H1 (cell line): ENCODE results near the gene MCL1. TPM values are rescaled to one million over a fixed set of nuclear protein-coding genes. Genes with fewer than 3 reads are reported as not detected.

Experiments used
- CTCF ChIA-PET: fragments of 300-600 bp; sonication (Branson Sonifier 250); formaldehyde crosslinking; loops from one replicate; lab custom pipeline; 2021; ENCODE audit not compliant: partially characterized antibody; lab: Charles Lee
- POLR2A ChIA-PET: fragments of 300-600 bp; sonication (Branson Sonifier 250); formaldehyde crosslinking; loops from one replicate; lab custom pipeline; 2021; ENCODE audit warnings: inconsistent platforms; ENCODE audit not compliant: partially characterized antibody; lab: Charles Lee
- DNase-seq, 2 experiments: peaks; one replicate each; pipeline versions ENCODE4 v3.0.0 to v3.0.0-alpha.2; 2010 to 2022; ENCODE audit warnings: low spot score in 2 of 2, low read depth in 1 of 2, mixed read lengths in 1 of 2
- FAIRE-seq: peaks from 2 replicates; lab custom pipeline; 2011; peaks lifted over from hg19 to GRCh38; lab: Jason Lieb, UNC
- H2AFZ ChIP-seq: 2 replicates; pipeline ENCODE4 v1.8.1; 2012; ENCODE audit warnings: low read length, inconsistent platforms
- H2AK5ac ChIP-seq: 2 replicates; pipeline ENCODE4 v1.6.1; 2013; ENCODE audit warnings: low read depth, low read length
- H2BK120ac ChIP-seq: replicated peaks from 2 replicates; pipeline ENCODE3; 2013; ENCODE audit warnings: low read depth, low read length, inconsistent platforms
- H2BK12ac ChIP-seq: 2 replicates; pipeline ENCODE4 v1.6.1; 2013; ENCODE audit warnings: low read depth, low read length
- H2BK15ac ChIP-seq: 2 replicates; pipeline ENCODE4 v1.6.1; 2013; ENCODE audit warnings: low read length
- H2BK20ac ChIP-seq: 2 replicates; pipeline ENCODE4 v1.6.1; 2013; ENCODE audit warnings: low read length
- H2BK5ac ChIP-seq: 2 replicates; pipeline ENCODE4 v1.6.1; 2013; ENCODE audit warnings: low read depth, low read length
- H3K14ac ChIP-seq: 2 replicates; pipeline ENCODE4 v1.6.1; 2013; ENCODE audit warnings: inconsistent platforms; ENCODE audit not compliant: insufficient read length
- H3K18ac ChIP-seq: 2 replicates; pipeline ENCODE4 v1.6.1; 2013; ENCODE audit warnings: low read length; ENCODE audit errors: extremely low read depth
- H3K23ac ChIP-seq: 2 replicates; pipeline ENCODE4 v1.6.1; 2013; ENCODE audit warnings: inconsistent platforms; ENCODE audit not compliant: insufficient read length
- H3K23me2 ChIP-seq: 2 replicates; pipeline ENCODE4 v1.6.1; 2013; ENCODE audit warnings: low read depth, low read length
- H3K27ac ChIP-seq: 2 replicates; pipeline ENCODE4 v1.6.1; 2011; ENCODE audit warnings: low read depth, low read length, inconsistent platforms
- H3K27me3 ChIP-seq, 4 experiments: replicated peaks in 1 of 4; 1 replicate in 1 of 4; 2 replicates in 3 of 4; pipeline versions ENCODE4 v1.6.1 to v1.8.1; 2011 to 2013; ENCODE audit warnings: low read length in 3 of 4, mild to moderate bottlenecking in 3 of 4, inconsistent platforms in 2 of 4, mixed read lengths in 2 of 4, moderate library complexity in 1 of 4; ENCODE audit not compliant: control insufficient read depth in 3 of 4, insufficient read depth in 3 of 4; ENCODE audit errors: extremely low read depth in 1 of 4
- H3K36me3 ChIP-seq, 4 experiments: 2 replicates each; pipeline versions ENCODE4 v1.6.1 to v1.8.1; 2011 to 2013; ENCODE audit warnings: mild to moderate bottlenecking in 4 of 4, low read length in 3 of 4, moderate library complexity in 2 of 4, control low read depth in 1 of 4, inconsistent platforms in 1 of 4; ENCODE audit not compliant: insufficient read depth in 4 of 4, control insufficient read depth in 2 of 4
- H3K4ac ChIP-seq: replicated peaks from 2 replicates; pipeline ENCODE3; 2013; ENCODE audit warnings: low read length, low read depth, mixed read lengths, inconsistent platforms; ENCODE audit not compliant: insufficient read length
- H3K4me1 ChIP-seq, 4 experiments: replicated peaks in 1 of 4; 1 replicate in 1 of 4; 2 replicates in 3 of 4; pipeline versions ENCODE4 v1.6.1 to v1.8.1; 2011 to 2013; ENCODE audit warnings: low read length in 3 of 4, inconsistent platforms in 2 of 4, mixed read lengths in 1 of 4; ENCODE audit not compliant: insufficient read depth in 4 of 4, control insufficient read depth in 3 of 4
- H3K4me2 ChIP-seq, 2 experiments: 2 replicates each; pipeline versions ENCODE4 v1.6.1 to v1.8.1; 2011 to 2013; ENCODE audit warnings: low read depth in 2 of 2, low read length in 2 of 2, control low read depth in 1 of 2, inconsistent platforms in 1 of 2, mild to moderate bottlenecking in 1 of 2; ENCODE audit not compliant: insufficient read depth in 1 of 2
- H3K4me3 ChIP-seq, 4 experiments: fragments of 200-600, 300-600 bp in 1 of 4; sonication (generic), shearing (Covaris generic), sonication (Bioruptor Twin) in 1 of 4; 2 replicates each; pipeline versions ENCODE4 v1.5.1 to v1.8.1; 2011 to 2016; ENCODE audit warnings: low read length in 4 of 4, low read depth in 3 of 4, control low read depth in 2 of 4, inconsistent platforms in 2 of 4, mild to moderate bottlenecking in 2 of 4, mixed read lengths in 1 of 4, moderate library complexity in 1 of 4; ENCODE audit not compliant: insufficient read depth in 2 of 4; ENCODE audit errors: extremely low read depth in 1 of 4
- H3K56ac ChIP-seq: replicated peaks from 2 replicates; pipeline ENCODE3; 2013; ENCODE audit warnings: low read depth, mild to moderate bottlenecking, mixed read lengths, low read length, inconsistent platforms; ENCODE audit not compliant: insufficient read length
- H3K79me1 ChIP-seq: 2 replicates; pipeline ENCODE4 v1.6.1; 2013; ENCODE audit warnings: low read depth, low read length, control low read depth
- H3K79me2 ChIP-seq, 2 experiments: 2 replicates each; pipeline versions ENCODE4 v1.6.1 to v1.8.1; 2012 to 2013; ENCODE audit warnings: low read length in 2 of 2, mild to moderate bottlenecking in 2 of 2, inconsistent platforms in 1 of 2; ENCODE audit not compliant: insufficient read depth in 2 of 2, control insufficient read depth in 1 of 2
- H3K9ac ChIP-seq, 4 experiments: replicated peaks in 1 of 4; 1 replicate in 1 of 4; 2 replicates in 3 of 4; pipeline versions ENCODE4 v1.6.1 to v1.8.1; 2011 to 2013; ENCODE audit warnings: low read depth in 3 of 4, low read length in 3 of 4, control low read depth in 2 of 4, mild to moderate bottlenecking in 2 of 4, moderate library complexity in 2 of 4, inconsistent platforms in 1 of 4; ENCODE audit errors: extremely low read depth in 1 of 4
- H3K9me3 ChIP-seq, 2 experiments: 2 replicates each; pipeline versions ENCODE4 v1.6.1 to v1.8.1; 2012 to 2013; ENCODE audit warnings: mild to moderate bottlenecking in 2 of 2, moderate library complexity in 2 of 2, control low read depth in 1 of 2, inconsistent platforms in 1 of 2, low read depth in 1 of 2, low read length in 1 of 2, mixed read lengths in 1 of 2; ENCODE audit not compliant: insufficient read depth in 2 of 2
- H4K20me1 ChIP-seq, 2 experiments: replicated peaks in 1 of 2; 2 replicates each; pipeline versions ENCODE3 to v1.8.1; 2011 to 2013; ENCODE audit warnings: inconsistent platforms in 2 of 2, low read length in 2 of 2, mild to moderate bottlenecking in 1 of 2; ENCODE audit not compliant: insufficient read depth in 2 of 2, control insufficient read depth in 1 of 2
- H4K5ac ChIP-seq: 2 replicates; pipeline ENCODE4 v1.6.1; 2013; ENCODE audit warnings: low read length, low read depth, mixed read lengths, inconsistent platforms; ENCODE audit not compliant: insufficient read length
- H4K8ac ChIP-seq: 2 replicates; pipeline ENCODE4 v1.8.0; 2013; ENCODE audit warnings: mild to moderate bottlenecking, moderate library complexity, low read length, inconsistent platforms; ENCODE audit not compliant: insufficient read depth; ENCODE audit errors: extremely low read depth
- H4K91ac ChIP-seq: replicated peaks from 2 replicates; pipeline ENCODE3; 2013; ENCODE audit warnings: low read length, mixed read lengths, inconsistent platforms; ENCODE audit not compliant: insufficient read length
- BACH1 ChIP-seq: IDR thresholded peaks from 2 replicates; pipeline ENCODE4 v1.6.1; 2012; ENCODE audit warnings: low read length, improper control_type of control experiment
- BCL11A ChIP-seq, 2 experiments: IDR thresholded peaks; one replicate each; pipeline ENCODE4 v1.6.1; 2011; ENCODE audit warnings: low read depth in 2 of 2, low read length in 2 of 2, mild to moderate bottlenecking in 2 of 2
- BRCA1 ChIP-seq: IDR thresholded peaks from 2 replicates; pipeline ENCODE4 v1.6.1; 2012; ENCODE audit warnings: low read depth, low read length, improper control_type of control experiment
- CEBPB ChIP-seq: IDR thresholded peaks from 2 replicates; pipeline ENCODE4 v1.6.1; 2012; ENCODE audit warnings: low read depth, low read length
- CHD1 ChIP-seq: IDR thresholded peaks from 2 replicates; pipeline ENCODE4 v1.6.1; 2012; ENCODE audit warnings: low read depth, low read length, improper control_type of control experiment
- CHD2 ChIP-seq: IDR thresholded peaks from 2 replicates; pipeline ENCODE4 v1.6.1; 2012; ENCODE audit warnings: low read length, improper control_type of control experiment
- FOSL1 ChIP-seq: IDR thresholded peaks from 2 replicates; pipeline ENCODE4 v1.6.1; 2011; ENCODE audit warnings: mild to moderate bottlenecking, low read depth, low read length, moderate library complexity; ENCODE audit not compliant: insufficient read depth
- SAP30 ChIP-seq: fragments of 300-600 bp; sonication (generic); IDR thresholded peaks from 2 replicates; pipeline ENCODE4 v1.7.1; 2012; ENCODE audit warnings: low read length, moderate library complexity, mild to moderate bottlenecking, inconsistent platforms; ENCODE audit not compliant: insufficient read depth, insufficient replicate concordance
- YY1 ChIP-seq: IDR thresholded peaks from 2 replicates; pipeline ENCODE4 v1.6.1; 2011; ENCODE audit warnings: low read depth, mild to moderate bottlenecking, low read length
- WGBS, 2 experiments: shearing (Covaris generic) in 1 of 2; methylation state at CpG; one replicate each; pipeline versions ENCODE4 v1.1.6 to v1.1.7; 2013 to 2015; ENCODE audit warnings: low lambda C conversion rate in 2 of 2, mixed read lengths in 2 of 2, inconsistent platforms in 1 of 2, low coverage in 1 of 2, missing lambda C conversion rate in 1 of 2; ENCODE audit not compliant: insufficient replicate concordance in 2 of 2, insufficient coverage in 1 of 2, insufficient read length in 1 of 2; ENCODE audit errors: extremely low coverage in 1 of 2, missing lambda C conversion rate in 1 of 2; 5-methylcytosine and 5-hydroxymethylcytosine counted together
- polyA plus RNA-seq, 7 experiments: library from polyadenylated mRNA; depleted of rRNA in 3 of 7; stranded (reverse) in 5 of 7; unstranded in 2 of 7; fragments of >200 nt in 5 of 7; fragments of 200-250 nt in 2 of 7; gene quantifications; 1 replicate in 5 of 7; 2 replicates in 1 of 7; 4 replicates in 1 of 7; pipeline versions ENCODE4 v1.2.1 to v1.2.3, GENCODE V29; 2011 to 2013; ENCODE audit warnings: missing spikeins in 2 of 7, mixed read lengths in 2 of 7
- total RNA-seq: library from RNA; stranded (reverse); fragmentation: NEBNext Ultra II Directional; extraction: Animal tissue kit (Norgen Biotek cat#: 25700); gene quantifications from 2 replicates; pipeline ENCODE4 v1.2.1, GENCODE V29; 2021
- TF ChIP-seq, protein P1 (sequence below): IDR thresholded peaks from 2 replicates; pipeline ENCODE4 v1.6.1; 2011; ENCODE audit warnings: low read length, improper control_type of control experiment

MCL1 gene
- total and polyA plus RNA-seq, 2 of the 8 experiments (the other 6 are each of a cell fraction or from before 2014, with no cell fraction given) = 61.1 to 218 TPM

DNA sequence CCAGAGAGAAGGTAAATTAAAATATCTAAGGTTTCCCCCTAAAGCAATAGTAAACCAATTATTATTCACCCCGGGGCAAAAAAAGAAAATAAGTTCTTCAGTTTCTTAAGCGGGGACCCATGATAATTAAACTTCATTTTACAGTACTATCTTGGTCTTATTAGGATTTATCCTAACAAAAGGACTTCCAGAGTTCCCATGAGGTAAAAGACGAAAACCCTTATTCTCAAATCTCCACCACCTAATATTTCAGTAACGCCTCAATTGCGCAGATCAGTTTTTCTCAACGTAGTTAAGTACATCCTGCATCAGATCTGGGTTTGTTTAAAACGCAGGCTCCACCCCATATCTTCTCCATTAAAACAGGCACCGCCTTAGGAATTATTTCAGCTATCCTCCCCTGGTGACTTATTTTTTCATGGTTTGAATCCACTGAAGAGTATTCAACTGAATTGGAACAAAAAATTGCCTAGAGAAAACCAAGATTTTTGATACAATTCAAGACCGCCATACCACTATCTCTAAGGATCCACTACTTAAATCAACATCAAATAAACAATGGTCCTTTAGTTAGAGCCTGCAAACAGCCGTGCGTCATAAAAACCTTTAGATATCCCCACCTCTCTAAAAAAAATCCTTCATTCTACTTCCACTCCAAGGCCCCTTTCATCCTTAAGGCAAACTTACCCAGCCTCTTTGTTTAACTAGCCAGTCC lies 1.7 kb downstream of the MCL1 start:
- peak overlapping the region; percentile 98 for H3K27ac ChIP-seq
- WGBS, 2 experiments = 3% methylated on average over 11 of the region's 11 CpGs; no CpG with 5 or more reads in 1 of the 2 experiments
- 0 out of 2 replicates have a peak overlapping the region, but pooled peaks have one; percentile 99 for H2BK12ac ChIP-seq
- no peaks in the 10 kb centered on the region for H3K9me3 ChIP-seq
- H4K91ac ChIP-seq = no peak overlapping the region
- peaks cover 5 to 25% (median 16%) of the 10 kb centered on the region in 4 experiments for H3K4me1 ChIP-seq
- TF ChIP-seq CHD1 (peak; percentile 9; the same call in 1 of the 2 replicates), BCL11A (IDR thresholded peaks at IDR 0.05; ENCODE audit: low read depth in 2 of 2, low read length in 2 of 2) (no peak), CHD2 (no peak), SAP30 (peak; percentile 6), BACH1 (no peak), CEBPB (no peak), BRCA1 (no peak), YY1 (no peak), FOSL1 (no peak)
- TF ChIP-seq, protein P1, sequence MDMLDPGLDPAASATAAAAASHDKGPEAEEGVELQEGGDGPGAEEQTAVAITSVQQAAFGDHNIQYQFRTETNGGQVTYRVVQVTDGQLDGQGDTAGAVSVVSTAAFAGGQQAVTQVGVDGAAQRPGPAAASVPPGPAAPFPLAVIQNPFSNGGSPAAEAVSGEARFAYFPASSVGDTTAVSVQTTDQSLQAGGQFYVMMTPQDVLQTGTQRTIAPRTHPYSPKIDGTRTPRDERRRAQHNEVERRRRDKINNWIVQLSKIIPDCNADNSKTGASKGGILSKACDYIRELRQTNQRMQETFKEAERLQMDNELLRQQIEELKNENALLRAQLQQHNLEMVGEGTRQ = no peak
- no peaks in the 10 kb centered on the region for H3K27me3 ChIP-seq
- no peak overlapping the region for H2BK120ac ChIP-seq
- H3K18ac ChIP-seq = no peak overlapping the region
- peak overlapping the region; percentile 99 to 100 (median 100) for H3K9ac ChIP-seq
- peak overlapping the region; percentile 99 for H3K56ac ChIP-seq
- no peak overlapping the region for H3K14ac ChIP-seq
- H2BK15ac ChIP-seq = no peak overlapping the region
- no peak overlapping the region for H2BK20ac ChIP-seq
- H3K4me3 ChIP-seq = peak overlapping the region; percentile 100
- H3K23ac ChIP-seq = no peak overlapping the region
- POLR2A ChIA-PET = interaction anchor here (0.6 to 43.7 kb wide), 23 partner anchors 7 to 396 kb away, joined by 3 to 1380 read pairs (median 7); partner anchors contain the start of genes ADAMTSL4, ENSA, FALEC and TARS2
- FAIRE-seq = no peak
- H3K4ac ChIP-seq = no peak overlapping the region
- CTCF ChIA-PET = interaction anchor here (0.8 to 3.5 kb wide), 5 partner anchors 9 to 41 kb away, joined by 3 to 29 read pairs (median 5); no protein-coding TSS in a partner anchor
- no peak overlapping the region for H4K5ac ChIP-seq
- H3K4me2 ChIP-seq = peak overlapping the region; percentile 72 to 78
- peaks cover 2% of the 10 kb centered on the region; the same call in 1 of the 2 replicates for H3K79me1 ChIP-seq
- H2AK5ac ChIP-seq = peak overlapping the region; percentile 97; the same call in 1 of the 2 replicates
- peaks cover 9% of the 10 kb centered on the region for H3K23me2 ChIP-seq
- H3K36me3 ChIP-seq = peaks cover 25 to 61% (median 39%) of the 10 kb centered on the region in 4 experiments
- peak overlapping the region; percentile 100 for H2BK5ac ChIP-seq
- H3K79me2 ChIP-seq = peaks cover 38 to 62% of the 10 kb centered on the region in 2 experiments
- H4K8ac ChIP-seq = no peak overlapping the region
- H4K20me1 ChIP-seq = peaks cover 29 to 35% of the 10 kb centered on the region in 2 experiments
- no peak overlapping the region for H2AFZ ChIP-seq
- DNase-seq = no peak
